Chondrocyte (in vitro differentiated cells): ENCODE data around the gene TICAM2. TPM values are rescaled to one million over a fixed set of nuclear protein-coding genes. Genes with fewer than 3 reads are reported as not detected.
"Not testable (repeated sequence)": the region's sequence is repeated elsewhere in the genome, so short reads cannot be mapped to it uniquely, and the experiment has no call there.

Experiments
- DNase-seq: peaks from one replicate; pipeline ENCODE4 v3.0.0; 2021; ENCODE audit warnings: mixed read lengths, low spot score
- H3K27ac Mint-ChIP-seq: one replicate; pipeline ENCODE4 v1.8.0; 2021; ENCODE audit warnings: mild to moderate bottlenecking, moderate library complexity, mixed read lengths; ENCODE audit not compliant: unreplicated experiment
- H3K27me3 Mint-ChIP-seq: 2 replicates; pipeline ENCODE4 v1.8.0; 2021; ENCODE audit warnings: low read depth, mixed read lengths
- H3K36me3 Mint-ChIP-seq: 2 replicates; pipeline ENCODE4 v1.8.0; 2021; ENCODE audit warnings: low read depth, mixed read lengths
- H3K4me1 Mint-ChIP-seq: 2 replicates; pipeline ENCODE4 v1.8.0; 2021; ENCODE audit warnings: low read depth, mild to moderate bottlenecking, mixed read lengths
- H3K4me3 Mint-ChIP-seq: one replicate; pipeline ENCODE4 v1.8.0; 2021; ENCODE audit warnings: mild to moderate bottlenecking, moderate library complexity, mixed read lengths; ENCODE audit not compliant: unreplicated experiment
- H3K9me3 Mint-ChIP-seq: 2 replicates; pipeline ENCODE4 v1.8.0; 2021; ENCODE audit warnings: low read depth, mixed read lengths
- CTCF ChIP-seq: fragments of 200-600 bp; sonication (generic); IDR thresholded peaks from 2 replicates; pipeline ENCODE4 v1.5.0; 2021; ENCODE audit warnings: antibody characterized with exemption, mild to moderate bottlenecking, moderate library complexity
- long read RNA-seq: library from polyadenylated mRNA; stranded (forward); transcript quantifications from one replicate; pipeline ENCODE4 v2.0.0, GENCODE V29; 2021
- total RNA-seq: library from RNA; stranded (reverse); gene quantifications from 3 replicates; pipeline ENCODE4 v1.2.1, GENCODE V29; 2021

TICAM2 gene
- 3.2 to 4.7 TPM (median 4.0 TPM) in 3 replicates for total RNA-seq
- long read RNA-seq, transcript TICAM2-201 (2 exons, 3,049 nt) = major isoform, 7 of 9 reads
- long read RNA-seq, partial matches to known transcripts = 0 of 9 reads
- long read RNA-seq, other reads (novel, unspliced or antisense) = 2 of 9 reads

- H3K9me3 Mint-ChIP-seq = no peaks in the 10 kb centered on the region
- peaks cover 2% of the 10 kb centered on the region for H3K36me3 Mint-ChIP-seq
Measured at GRCh38 chr5:115601701-115602590, at the start of gene TICAM2. TSS of gene TICAM2 (minus strand) at chr5:115602479. CDS start at chr5:115581256, 21,223 bp downstream.

GRCh38 chr5:115649541-115649940, 47.3 kb upstream of the TICAM2 start:
- H3K9me3 Mint-ChIP-seq = no peaks in the 10 kb centered on the region
- H3K36me3 Mint-ChIP-seq = no peaks in the 10 kb centered on the region
- H3K27ac Mint-ChIP-seq = no peak overlapping the region
- no peak for TF ChIP-seq CTCF
- peaks cover 9% of the 10 kb centered on the region for H3K27me3 Mint-ChIP-seq
- DNase-seq = no peak
- no peak overlapping the region for H3K4me3 Mint-ChIP-seq
- H3K4me1 Mint-ChIP-seq = no peaks in the 10 kb centered on the region

More at GRCh38 chr5:115601701-115602590, at the start of gene TICAM2:
- peak; percentile 56 for TF ChIP-seq CTCF
- H3K27ac Mint-ChIP-seq = peak within 1 kb of the TSS; percentile 90
- peaks cover 36% of the 10 kb centered on the region for H3K4me1 Mint-ChIP-seq
- H3K27me3 Mint-ChIP-seq = no peaks in the 10 kb centered on the region
- DNase-seq = peak; percentile 87
- H3K4me3 Mint-ChIP-seq = peak within 1 kb of the TSS; percentile 70

- TF ChIP-seq CTCF = no peak
- no peaks in the 10 kb centered on the region for H3K4me1 Mint-ChIP-seq
- H3K9me3 Mint-ChIP-seq = no peaks in the 10 kb centered on the region
- H3K27ac Mint-ChIP-seq = no peak overlapping the region
- peaks cover 15% of the 10 kb centered on the region for H3K27me3 Mint-ChIP-seq
- no peak for DNase-seq
- H3K36me3 Mint-ChIP-seq = no peaks in the 10 kb centered on the region
- H3K4me3 Mint-ChIP-seq = no peak overlapping the region
Measured at GRCh38 chr5:115648056-115648455, 45.8 kb upstream of the TICAM2 start.

- DNase-seq, H3K4me1 Mint-ChIP-seq, H3K36me3 Mint-ChIP-seq, H3K27ac Mint-ChIP-seq, H3K4me3 Mint-ChIP-seq, H3K9me3 Mint-ChIP-seq: not testable (repeated sequence)
- peaks cover 15% of the 10 kb centered on the region for H3K27me3 Mint-ChIP-seq
Measured at GRCh38 chr5:115645386-115645785, 43.1 kb upstream of the TICAM2 start.

GRCh38 chr5:115644046-115644445, 41.8 kb upstream of the TICAM2 start:
- peaks cover 15% of the 10 kb centered on the region for H3K27me3 Mint-ChIP-seq
- no peaks in the 10 kb centered on the region for H3K36me3 Mint-ChIP-seq
- no peak overlapping the region for H3K27ac Mint-ChIP-seq
- H3K4me1 Mint-ChIP-seq = no peaks in the 10 kb centered on the region
- no peak for DNase-seq
- no peaks in the 10 kb centered on the region for H3K9me3 Mint-ChIP-seq
- no peak overlapping the region for H3K4me3 Mint-ChIP-seq
- no peak for TF ChIP-seq CTCF
